Stomach (tissue), 9 donors: ENCODE data around the gene REPIN1. TPM values are rescaled to one million over a fixed set of nuclear protein-coding genes. Genes with fewer than 3 reads are reported as not detected.

Experiments used
- DNase-seq, 2 donors: peaks; one replicate each; pipeline versions ENCODE4 v3.0.0 to v3.0.0-alpha.2; 2013 to 2019
- H3K27ac ChIP-seq, 5 donors: fragments of 200-600 bp in 4 of 5; sonication (generic) in 4 of 5; one replicate each; pipeline ENCODE4 v1.5.1; 2013 to 2019; ENCODE audit warnings: mild to moderate bottlenecking in 1 of 5, moderate library complexity in 1 of 5
- H3K27me3 ChIP-seq, 3 donors: fragments of 200-600 bp; sonication (generic); one replicate each; pipeline ENCODE4 v1.5.1; 2017 to 2019; ENCODE audit warnings: mixed run types in 1 of 3
- H3K36me3 ChIP-seq, 4 donors: fragments of 200-600 bp; sonication (generic); 1 replicate in 3 of 4; 2 replicates in 1 of 4; pipeline ENCODE4 v1.5.1; 2016 to 2019
- H3K4me1 ChIP-seq, 4 donors: fragments of 200-600 bp; sonication (generic); one replicate each; pipeline ENCODE4 v1.5.1; 2016 to 2019
- H3K4me3 ChIP-seq, 4 donors: fragments of 200-600 bp; sonication (generic) in 3 of 4; one replicate each; pipeline ENCODE4 v1.5.1; 2016 to 2019; ENCODE audit warnings: mild to moderate bottlenecking in 1 of 4
- H3K9me3 ChIP-seq, 4 donors: fragments of 200-600 bp; sonication (generic); one replicate each; pipeline ENCODE4 v1.5.1; 2016 to 2019
- EP300 ChIP-seq: sonication (generic); formaldehyde crosslinking; IDR thresholded peaks from one replicate; pipeline ENCODE4 v1.6.1; 2017; ENCODE audit warnings: antibody characterized with exemption
- POLR2A ChIP-seq, 4 donors: fragments of 450-650 bp; IDR thresholded peaks; one replicate each; pipeline ENCODE4 v1.6.1; 2016; ENCODE audit warnings: antibody characterized with exemption in 4 of 4, control low read depth in 2 of 4, mild to moderate bottlenecking in 1 of 4, moderate library complexity in 1 of 4
- POLR2AphosphoS5 ChIP-seq, 3 donors: sonication (generic); formaldehyde crosslinking; IDR thresholded peaks; one replicate each; pipeline ENCODE4 v1.6.1; 2016; ENCODE audit warnings: antibody characterized with exemption in 3 of 3
- WGBS, 5 donors: extraction: QIAGEN DNeasy Blood & Tissue Kit in 3 of 5; methylation state at CpG; one replicate each; pipeline versions ENCODE4 v1.1.5 to v1.1.7; 2013 to 2018; 5-methylcytosine and 5-hydroxymethylcytosine counted together
- intact Hi-C: fragments of 100-400 bp; cut with DNase I; formaldehyde crosslinking; loops from one replicate; pipeline ENCODE4 v1.15.1; 2023; ENCODE audit warnings: low total_unique reads
- polyA plus RNA-seq, 3 donors: library from polyadenylated mRNA; stranded (reverse); fragments of 200-250 nt; gene quantifications; one replicate each; pipeline ENCODE4 v1.2.3, GENCODE V29; 2013
- total RNA-seq, 5 donors: library from RNA; depleted of rRNA; stranded (reverse); fragments of >200 nt; gene quantifications; one replicate each; pipeline versions ENCODE4 v1.1.0 to v1.2.3, GENCODE V29; 2014 to 2016
- TF ChIP-seq, protein P1 (sequence below), 7 experiments: fragments of 450-650 bp in 4 of 7; fragments of 200-600 bp in 3 of 7; sonication (generic) in 3 of 7; IDR thresholded peaks; one replicate each; pipeline ENCODE4 v1.5.1; 2016 to 2019; ENCODE audit warnings: antibody characterized with exemption in 7 of 7, control low read depth in 2 of 7, mild to moderate bottlenecking in 1 of 7
- donor health status: healthy with polysubstance abuse.
- donor health status: Bipolar disorder and iron deficiency.
- donor health status: healthy.

Gene REPIN1
- total and polyA plus RNA-seq, 8 donors: 35.9 to 298 (median 49.3) TPM

DNA sequence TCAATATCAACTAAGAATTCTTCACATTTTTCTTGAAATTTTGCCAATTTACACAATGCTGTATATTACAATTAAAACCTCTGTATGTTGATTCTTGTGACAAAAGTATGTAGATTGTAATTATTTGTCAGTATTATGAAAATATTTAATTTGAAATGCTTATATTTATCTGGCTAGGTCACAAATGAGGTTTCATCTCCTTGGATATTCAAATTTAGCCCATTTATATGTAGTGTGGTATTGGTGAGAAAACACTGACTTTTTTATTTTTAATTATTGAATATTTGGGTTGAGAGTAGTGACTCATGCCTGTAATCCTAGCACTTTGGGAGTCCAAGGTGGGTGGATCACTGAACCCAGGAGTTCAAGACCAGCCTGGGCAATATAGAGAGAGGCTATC is 24.3 kb upstream of the REPIN1 start:
- TF ChIP-seq, protein P1, sequence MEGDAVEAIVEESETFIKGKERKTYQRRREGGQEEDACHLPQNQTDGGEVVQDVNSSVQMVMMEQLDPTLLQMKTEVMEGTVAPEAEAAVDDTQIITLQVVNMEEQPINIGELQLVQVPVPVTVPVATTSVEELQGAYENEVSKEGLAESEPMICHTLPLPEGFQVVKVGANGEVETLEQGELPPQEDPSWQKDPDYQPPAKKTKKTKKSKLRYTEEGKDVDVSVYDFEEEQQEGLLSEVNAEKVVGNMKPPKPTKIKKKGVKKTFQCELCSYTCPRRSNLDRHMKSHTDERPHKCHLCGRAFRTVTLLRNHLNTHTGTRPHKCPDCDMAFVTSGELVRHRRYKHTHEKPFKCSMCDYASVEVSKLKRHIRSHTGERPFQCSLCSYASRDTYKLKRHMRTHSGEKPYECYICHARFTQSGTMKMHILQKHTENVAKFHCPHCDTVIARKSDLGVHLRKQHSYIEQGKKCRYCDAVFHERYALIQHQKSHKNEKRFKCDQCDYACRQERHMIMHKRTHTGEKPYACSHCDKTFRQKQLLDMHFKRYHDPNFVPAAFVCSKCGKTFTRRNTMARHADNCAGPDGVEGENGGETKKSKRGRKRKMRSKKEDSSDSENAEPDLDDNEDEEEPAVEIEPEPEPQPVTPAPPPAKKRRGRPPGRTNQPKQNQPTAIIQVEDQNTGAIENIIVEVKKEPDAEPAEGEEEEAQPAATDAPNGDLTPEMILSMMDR (IDR thresholded peaks at IDR 0.05): no peak
- TF ChIP-seq EP300 (no peak), POLR2A (IDR thresholded peaks at IDR 0.05) (no peak), POLR2AphosphoS5 (IDR thresholded peaks at IDR 0.05) (no peak)
- Histone ChIP-seq H3K36me3 (no peaks in the 10 kb centered on the region), H3K4me1 (peaks cover 20 to 32% (median 29%) of the 10 kb centered on the region in 4 donors), H3K27me3 (peaks cover 0 to 24% (median 13%) of the 10 kb centered on the region in 3 donors), H3K4me3 (no peak overlapping the region), H3K9me3 (peaks cover 0 to 7% (median 0%) of the 10 kb centered on the region in 4 donors), H3K27ac (no peak overlapping the region)
- no peak for DNase-seq
- intact Hi-C loops: no loop called here

DNA sequence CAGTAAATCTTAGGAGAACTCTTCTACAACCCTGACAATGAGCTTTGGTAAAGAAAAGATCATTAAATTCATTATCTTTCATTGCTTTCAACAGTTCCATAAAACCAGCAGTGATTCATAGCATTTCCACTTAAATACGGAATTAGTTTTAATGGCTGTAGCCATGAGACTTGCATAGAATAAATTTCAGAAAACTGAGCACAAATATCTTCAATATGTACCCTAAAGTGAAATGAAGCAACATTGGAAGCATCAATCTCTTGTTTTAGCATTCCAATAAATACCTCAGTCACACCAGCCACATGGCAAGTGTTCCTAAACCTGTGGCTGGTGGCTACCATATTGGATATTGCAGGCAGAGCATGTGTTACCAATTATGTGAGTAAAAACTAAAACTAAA is 23.6 kb upstream of the REPIN1 start:
- H3K4me1 ChIP-seq: peaks cover 13 to 25% (median 22%) of the 10 kb centered on the region in 4 donors
- H3K27ac ChIP-seq: no peak overlapping the region
- H3K27me3 ChIP-seq: peaks cover 0 to 24% (median 13%) of the 10 kb centered on the region in 3 donors
- H3K4me3 ChIP-seq: no peak overlapping the region
- WGBS, 5 donors: 89 to 100% (median 94%) methylated on average over 1 of the region's 1 CpG
- no peak for DNase-seq
- peaks cover 0 to 7% (median 0%) of the 10 kb centered on the region in 4 donors for H3K9me3 ChIP-seq
- no peaks in the 10 kb centered on the region for H3K36me3 ChIP-seq
- intact Hi-C loops: no loop called here
- TF ChIP-seq POLR2AphosphoS5 (IDR thresholded peaks at IDR 0.05): no peak
- no peak for TF ChIP-seq POLR2A (IDR thresholded peaks at IDR 0.05)
- no peak for TF ChIP-seq EP300
- TF ChIP-seq, protein P1 (IDR thresholded peaks at IDR 0.05): no peak

DNA sequence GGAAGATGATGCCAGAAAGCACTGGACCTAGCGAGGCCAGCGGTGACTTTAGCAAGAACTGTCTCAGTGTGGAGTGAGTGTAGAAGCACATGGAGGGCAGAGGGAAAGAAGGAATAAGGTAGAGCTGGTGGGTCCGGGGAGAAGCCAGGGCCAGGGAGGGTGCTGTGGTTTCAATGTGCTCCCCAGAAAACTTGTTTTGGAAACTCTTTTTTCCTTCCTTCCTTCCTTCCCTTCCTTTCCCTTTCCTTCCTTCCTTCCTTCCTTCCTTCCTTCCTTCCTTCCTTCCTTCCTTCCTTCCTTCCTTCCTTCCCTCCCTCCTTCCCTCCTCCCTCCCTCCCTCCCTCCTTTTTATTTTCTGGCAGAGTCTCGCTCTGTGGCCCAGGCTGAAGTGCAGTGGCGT is 21.7 kb upstream of the REPIN1 start:
- H3K4me3 ChIP-seq: no peak overlapping the region
- H3K4me1 ChIP-seq: peaks cover 2 to 10% (median 3%) of the 10 kb centered on the region in 4 donors
- intact Hi-C loops: no loop called here
- no peaks in the 10 kb centered on the region for H3K36me3 ChIP-seq
- peaks cover 0 to 7% (median 0%) of the 10 kb centered on the region in 4 donors for H3K9me3 ChIP-seq
- no peak overlapping the region for H3K27ac ChIP-seq
- no peak for DNase-seq
- TF ChIP-seq EP300: no peak
- TF ChIP-seq POLR2A (IDR thresholded peaks at IDR 0.05): no peak
- TF ChIP-seq, protein P1 (IDR thresholded peaks at IDR 0.05): no peak
- TF ChIP-seq POLR2AphosphoS5 (IDR thresholded peaks at IDR 0.05): no peak
- WGBS, 5 donors: 85 to 96% (median 92%) methylated on average over 5 of the region's 5 CpGs
- peaks cover 0 to 6% (median 0%) of the 10 kb centered on the region in 3 donors for H3K27me3 ChIP-seq

DNA sequence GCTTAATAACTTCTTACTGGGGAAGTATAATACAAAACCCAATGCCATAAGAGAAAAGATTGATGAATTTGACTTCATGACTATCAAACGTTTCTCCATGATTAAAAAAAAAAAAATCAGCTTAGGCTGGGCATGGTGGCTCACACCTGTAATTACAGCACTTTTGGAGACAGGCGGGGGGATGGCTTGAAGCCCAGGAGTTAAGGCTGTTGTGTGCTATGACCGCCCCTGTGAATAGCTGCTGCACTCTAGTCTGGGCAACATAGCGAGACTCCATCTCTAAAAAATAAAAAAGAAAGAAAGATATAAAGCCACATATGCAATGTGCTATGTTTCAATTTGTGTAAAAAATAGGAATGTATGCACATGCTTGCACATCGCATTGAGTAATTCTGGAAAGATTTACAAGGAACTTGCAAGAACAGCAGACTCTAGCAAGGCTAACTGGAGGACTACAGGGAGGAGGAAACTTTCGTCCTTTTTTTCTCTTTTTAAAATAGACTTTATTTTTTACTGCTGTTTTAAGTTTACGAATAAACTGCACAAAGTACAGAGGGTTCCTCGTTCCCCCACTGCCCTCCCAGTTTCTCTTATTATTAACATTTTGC is 16.9 kb upstream of the REPIN1 start:
- TF ChIP-seq POLR2AphosphoS5 (IDR thresholded peaks at IDR 0.05) (no peak), POLR2A (IDR thresholded peaks at IDR 0.05) (no peak), EP300 (no peak)
- TF ChIP-seq, protein P1 (IDR thresholded peaks at IDR 0.05): no peak
- no peaks in the 10 kb centered on the region for H3K27me3 ChIP-seq
- intact Hi-C loops: no loop called here
- H3K9me3 ChIP-seq: no peaks in the 10 kb centered on the region
- H3K4me1 ChIP-seq: peaks cover 0 to 27% (median 12%) of the 10 kb centered on the region in 4 donors
- 59 to 72% (median 64%) methylated on average over 8 of the region's 8 CpGs for WGBS, 5 donors
- no peak for DNase-seq
- no peaks in the 10 kb centered on the region for H3K36me3 ChIP-seq
- H3K27ac ChIP-seq: peak overlapping the region in 1 of 5 donors; percentile 10
- no peak overlapping the region for H3K4me3 ChIP-seq
